ENCODE data around the gene CYTL1. TPM values are rescaled to one million over a fixed set of nuclear protein-coding genes. Genes with fewer than 3 reads are reported as not detected.
A peak's percentile ranks its signal among the peaks of the same experiment; 100 is the strongest.

The CYTL1 gene
- total and polyA plus RNA-seq, 2 of the 4 experiments (the other 2 are of a cell fraction) = 1.3 to 7.4 TPM

GRCh38 chr4:5040856-5041620, 21.8 kb upstream of the CYTL1 start:
- CTCF ChIA-PET = no interaction called here
- Histone ChIP-seq H2BK120ac (ENCODE audit: low read depth, low read length) (peak overlapping the region; percentile 36), H2BK15ac (ENCODE audit: low read depth, low read length) (peak overlapping the region; percentile 42; the same call in 2 of the 3 replicates), H3K4ac (ENCODE audit: low read depth, low read length) (peak overlapping the region; percentile 43; the same call in 1 of the 2 replicates), H3K79me1 (ENCODE audit: low read depth in 1 of 2, low read length in 2 of 2) (peaks cover 0 to 3% of the 10 kb centered on the region in 2 experiments; a peak in 1 of 4 replicates), H3K4me3 (ENCODE audit: insufficient read depth, low read depth, low read length) (no peak overlapping the region), H3K9me3 (ENCODE audit: control insufficient read depth, insufficient read depth, low read length) (no peaks in the 10 kb centered on the region), H4K8ac (ENCODE audit: low read depth in 2 of 2, low read length in 2 of 2) (no peak overlapping the region), H3K27me3 (ENCODE audit: control insufficient read depth, insufficient read depth, low read length) (no peaks in the 10 kb centered on the region; the same call in none of the 2 replicates), H2BK20ac (ENCODE audit: low read depth, low read length) (peak overlapping the region; percentile 21), H3K14ac (replicated peaks; ENCODE audit: low read depth, low read length) (no peak overlapping the region), H2AFZ (replicated peaks; ENCODE audit: low read length, poor library complexity) (no peak overlapping the region), H3K9me1 (ENCODE audit: insufficient read depth, low read length) (peaks cover 17% of the 10 kb centered on the region), H2AK5ac (ENCODE audit: low read depth, low read length) (peak overlapping the region; percentile 91), H3K18ac (ENCODE audit: low read depth, low read length) (peak overlapping the region; percentile 62), H3K36me3 (ENCODE audit: control insufficient read depth, insufficient read depth, low read length) (no peaks in the 10 kb centered on the region), H2BK5ac (ENCODE audit: low read depth, low read length, poor library complexity, severe bottlenecking) (no peak overlapping the region), H3K56ac (ENCODE audit: extremely low read depth, insufficient read depth, low read length) (no peak overlapping the region), H4K20me1 (ENCODE audit: insufficient read depth, low read length) (no peaks in the 10 kb centered on the region), H3K27ac (ENCODE audit: insufficient read depth, low read length) (no peak overlapping the region), H3K23ac (ENCODE audit: low read depth, low read length) (0 out of 2 replicates have a peak overlapping the region, but pooled peaks have one; percentile 12), H3K4me2 (ENCODE audit: low read depth, low read length) (no peak overlapping the region), H3K4me1 (ENCODE audit: control insufficient read depth, insufficient read depth, low read length) (peaks cover 20% of the 10 kb centered on the region), H4K91ac (ENCODE audit: insufficient read depth, low read depth, low read length) (peak overlapping the region; percentile 33), H3K9ac (ENCODE audit: low read depth, low read length) (no peak overlapping the region), H2AK9ac (replicated peaks; ENCODE audit: low read depth, low read length, poor library complexity) (no peak overlapping the region), H4K5ac (ENCODE audit: low read depth, low read length) (peak overlapping the region; percentile 26; the same call in 1 of the 2 replicates)
- ATAC-seq (ENCODE audit: low read depth) (no peak), DNase-seq (no peak)
- in situ Hi-C loops (cut with MboI; ENCODE audit: low sequenced_read_pairs) (loop anchor here (10.0 kb wide), 1 partner anchor 754 kb away; no protein-coding TSS in a partner anchor), intact Hi-C loops (cut with micrococcal nuclease) (no loop called here), dilution Hi-C loops (cut with HindIII; ENCODE audit: low sequenced_read_pairs, unreplicated experiment) (no loop called here)
- POLR2A ChIA-PET (ENCODE audit: unreplicated experiment) = no interaction called here
- no TSS peak for BruUV-seq (replicated peaks)
- TF ChIP-seq RCOR1 (IDR thresholded peaks at IDR 0.05; ENCODE audit: insufficient replicate concordance, low read length) (no peak), FOS (IDR thresholded peaks at IDR 0.05; ENCODE audit: low read depth, low read length) (no peak)
- WGBS, 2 experiments (ENCODE audit: extremely low coverage in 2 of 2, insufficient read length in 1 of 2) = no CpG with 5 or more reads among the region's 9 CpGs
